ENCODE results near the gene RAB11FIP5. TPM values are rescaled to one million over a fixed set of nuclear protein-coding genes. Genes with fewer than 3 reads are reported as not detected.

The RAB11FIP5 gene
- total and polyA plus RNA-seq, 2 experiments from 2014 or later: 4.4 to 16.6 TPM

DNA sequence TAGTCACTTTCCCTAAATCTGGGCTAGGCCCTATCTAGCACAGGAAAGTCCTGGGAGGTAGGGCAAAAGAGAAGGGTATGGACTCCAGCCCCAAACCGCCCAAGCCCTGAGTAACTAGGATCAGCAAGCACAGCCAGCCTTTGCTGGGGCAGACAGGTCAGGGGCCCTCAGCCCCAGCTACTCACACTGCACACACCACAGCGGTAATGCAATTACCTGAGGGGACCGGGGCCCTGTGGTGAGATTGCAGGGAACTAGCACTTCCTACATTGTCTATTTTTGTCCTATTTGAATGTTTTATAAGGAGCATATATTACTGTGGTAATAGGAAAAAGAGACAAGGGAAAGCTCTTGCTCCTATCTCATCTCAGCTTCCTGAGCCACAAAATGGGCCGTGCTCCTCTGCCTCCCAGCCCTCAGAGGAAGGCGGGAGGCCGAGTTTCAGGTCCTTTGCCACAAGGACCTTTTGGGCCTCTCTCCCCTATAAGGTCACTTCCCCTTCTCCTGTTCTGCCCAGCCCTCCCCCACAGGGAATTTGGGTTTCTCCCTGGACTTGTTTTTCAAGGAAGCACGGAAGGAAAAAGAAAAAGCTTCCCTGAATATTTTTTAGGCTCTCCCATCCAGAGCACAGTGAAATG lies 20.5 kb downstream of the RAB11FIP5 start (continued):
- TF ChIP-seq, protein P1, sequence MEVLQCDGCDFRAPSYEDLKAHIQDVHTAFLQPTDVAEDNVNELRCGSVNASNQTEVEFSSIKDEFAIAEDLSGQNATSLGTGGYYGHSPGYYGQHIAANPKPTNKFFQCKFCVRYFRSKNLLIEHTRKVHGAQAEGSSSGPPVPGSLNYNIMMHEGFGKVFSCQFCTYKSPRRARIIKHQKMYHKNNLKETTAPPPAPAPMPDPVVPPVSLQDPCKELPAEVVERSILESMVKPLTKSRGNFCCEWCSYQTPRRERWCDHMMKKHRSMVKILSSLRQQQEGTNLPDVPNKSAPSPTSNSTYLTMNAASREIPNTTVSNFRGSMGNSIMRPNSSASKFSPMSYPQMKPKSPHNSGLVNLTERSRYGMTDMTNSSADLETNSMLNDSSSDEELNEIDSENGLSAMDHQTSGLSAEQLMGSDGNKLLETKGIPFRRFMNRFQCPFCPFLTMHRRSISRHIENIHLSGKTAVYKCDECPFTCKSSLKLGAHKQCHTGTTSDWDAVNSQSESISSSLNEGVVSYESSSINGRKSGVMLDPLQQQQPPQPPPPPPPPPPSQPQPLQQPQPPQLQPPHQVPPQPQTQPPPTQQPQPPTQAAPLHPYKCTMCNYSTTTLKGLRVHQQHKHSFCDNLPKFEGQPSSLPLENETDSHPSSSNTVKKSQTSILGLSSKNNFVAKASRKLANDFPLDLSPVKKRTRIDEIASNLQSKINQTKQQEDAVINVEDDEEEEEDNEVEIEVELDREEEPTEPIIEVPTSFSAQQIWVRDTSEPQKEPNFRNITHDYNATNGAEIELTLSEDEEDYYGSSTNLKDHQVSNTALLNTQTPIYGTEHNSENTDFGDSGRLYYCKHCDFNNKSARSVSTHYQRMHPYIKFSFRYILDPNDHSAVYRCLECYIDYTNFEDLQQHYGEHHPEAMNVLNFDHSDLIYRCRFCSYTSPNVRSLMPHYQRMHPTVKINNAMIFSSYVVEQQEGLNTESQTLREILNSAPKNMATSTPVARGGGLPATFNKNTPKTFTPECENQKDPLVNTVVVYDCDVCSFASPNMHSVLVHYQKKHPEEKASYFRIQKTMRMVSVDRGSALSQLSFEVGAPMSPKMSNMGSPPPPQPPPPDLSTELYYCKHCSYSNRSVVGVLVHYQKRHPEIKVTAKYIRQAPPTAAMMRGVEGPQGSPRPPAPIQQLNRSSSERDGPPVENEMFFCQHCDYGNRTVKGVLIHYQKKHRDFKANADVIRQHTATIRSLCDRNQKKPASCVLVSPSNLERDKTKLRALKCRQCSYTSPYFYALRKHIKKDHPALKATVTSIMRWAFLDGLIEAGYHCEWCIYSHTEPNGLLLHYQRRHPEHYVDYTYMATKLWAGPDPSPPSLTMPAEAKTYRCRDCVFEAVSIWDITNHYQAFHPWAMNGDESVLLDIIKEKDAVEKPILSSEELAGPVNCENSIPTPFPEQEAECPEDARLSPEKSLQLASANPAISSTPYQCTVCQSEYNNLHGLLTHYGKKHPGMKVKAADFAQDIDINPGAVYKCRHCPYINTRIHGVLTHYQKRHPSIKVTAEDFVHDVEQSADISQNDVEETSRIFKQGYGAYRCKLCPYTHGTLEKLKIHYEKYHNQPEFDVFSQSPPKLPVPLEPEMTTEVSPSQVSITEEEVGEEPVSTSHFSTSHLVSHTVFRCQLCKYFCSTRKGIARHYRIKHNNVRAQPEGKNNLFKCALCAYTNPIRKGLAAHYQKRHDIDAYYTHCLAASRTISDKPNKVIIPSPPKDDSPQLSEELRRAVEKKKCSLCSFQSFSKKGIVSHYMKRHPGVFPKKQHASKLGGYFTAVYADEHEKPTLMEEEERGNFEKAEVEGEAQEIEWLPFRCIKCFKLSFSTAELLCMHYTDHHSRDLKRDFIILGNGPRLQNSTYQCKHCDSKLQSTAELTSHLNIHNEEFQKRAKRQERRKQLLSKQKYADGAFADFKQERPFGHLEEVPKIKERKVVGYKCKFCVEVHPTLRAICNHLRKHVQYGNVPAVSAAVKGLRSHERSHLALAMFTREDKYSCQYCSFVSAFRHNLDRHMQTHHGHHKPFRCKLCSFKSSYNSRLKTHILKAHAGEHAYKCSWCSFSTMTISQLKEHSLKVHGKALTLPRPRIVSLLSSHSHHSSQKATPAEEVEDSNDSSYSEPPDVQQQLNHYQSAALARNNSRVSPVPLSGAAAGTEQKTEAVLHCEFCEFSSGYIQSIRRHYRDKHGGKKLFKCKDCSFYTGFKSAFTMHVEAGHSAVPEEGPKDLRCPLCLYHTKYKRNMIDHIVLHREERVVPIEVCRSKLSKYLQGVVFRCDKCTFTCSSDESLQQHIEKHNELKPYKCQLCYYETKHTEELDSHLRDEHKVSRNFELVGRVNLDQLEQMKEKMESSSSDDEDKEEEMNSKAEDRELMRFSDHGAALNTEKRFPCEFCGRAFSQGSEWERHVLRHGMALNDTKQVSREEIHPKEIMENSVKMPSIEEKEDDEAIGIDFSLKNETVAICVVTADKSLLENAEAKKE (CRISPR knock-in tag; IDR thresholded peaks at IDR 0.05): no peak
- TF ChIP-seq, protein P2, sequence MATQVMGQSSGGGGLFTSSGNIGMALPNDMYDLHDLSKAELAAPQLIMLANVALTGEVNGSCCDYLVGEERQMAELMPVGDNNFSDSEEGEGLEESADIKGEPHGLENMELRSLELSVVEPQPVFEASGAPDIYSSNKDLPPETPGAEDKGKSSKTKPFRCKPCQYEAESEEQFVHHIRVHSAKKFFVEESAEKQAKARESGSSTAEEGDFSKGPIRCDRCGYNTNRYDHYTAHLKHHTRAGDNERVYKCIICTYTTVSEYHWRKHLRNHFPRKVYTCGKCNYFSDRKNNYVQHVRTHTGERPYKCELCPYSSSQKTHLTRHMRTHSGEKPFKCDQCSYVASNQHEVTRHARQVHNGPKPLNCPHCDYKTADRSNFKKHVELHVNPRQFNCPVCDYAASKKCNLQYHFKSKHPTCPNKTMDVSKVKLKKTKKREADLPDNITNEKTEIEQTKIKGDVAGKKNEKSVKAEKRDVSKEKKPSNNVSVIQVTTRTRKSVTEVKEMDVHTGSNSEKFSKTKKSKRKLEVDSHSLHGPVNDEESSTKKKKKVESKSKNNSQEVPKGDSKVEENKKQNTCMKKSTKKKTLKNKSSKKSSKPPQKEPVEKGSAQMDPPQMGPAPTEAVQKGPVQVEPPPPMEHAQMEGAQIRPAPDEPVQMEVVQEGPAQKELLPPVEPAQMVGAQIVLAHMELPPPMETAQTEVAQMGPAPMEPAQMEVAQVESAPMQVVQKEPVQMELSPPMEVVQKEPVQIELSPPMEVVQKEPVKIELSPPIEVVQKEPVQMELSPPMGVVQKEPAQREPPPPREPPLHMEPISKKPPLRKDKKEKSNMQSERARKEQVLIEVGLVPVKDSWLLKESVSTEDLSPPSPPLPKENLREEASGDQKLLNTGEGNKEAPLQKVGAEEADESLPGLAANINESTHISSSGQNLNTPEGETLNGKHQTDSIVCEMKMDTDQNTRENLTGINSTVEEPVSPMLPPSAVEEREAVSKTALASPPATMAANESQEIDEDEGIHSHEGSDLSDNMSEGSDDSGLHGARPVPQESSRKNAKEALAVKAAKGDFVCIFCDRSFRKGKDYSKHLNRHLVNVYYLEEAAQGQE (IDR thresholded peaks at IDR 0.05; ENCODE audit: unreplicated experiment): no peak
- TF ChIP-seq, protein P3, sequence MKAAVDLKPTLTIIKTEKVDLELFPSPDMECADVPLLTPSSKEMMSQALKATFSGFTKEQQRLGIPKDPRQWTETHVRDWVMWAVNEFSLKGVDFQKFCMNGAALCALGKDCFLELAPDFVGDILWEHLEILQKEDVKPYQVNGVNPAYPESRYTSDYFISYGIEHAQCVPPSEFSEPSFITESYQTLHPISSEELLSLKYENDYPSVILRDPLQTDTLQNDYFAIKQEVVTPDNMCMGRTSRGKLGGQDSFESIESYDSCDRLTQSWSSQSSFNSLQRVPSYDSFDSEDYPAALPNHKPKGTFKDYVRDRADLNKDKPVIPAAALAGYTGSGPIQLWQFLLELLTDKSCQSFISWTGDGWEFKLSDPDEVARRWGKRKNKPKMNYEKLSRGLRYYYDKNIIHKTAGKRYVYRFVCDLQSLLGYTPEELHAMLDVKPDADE (IDR thresholded peaks at IDR 0.05): no peak
- TF ChIP-seq ZNF331 (CRISPR knock-in tag; IDR thresholded peaks at IDR 0.05; ENCODE audit: low read depth): no peak
- TF ChIP-seq CREB1 (CRISPR knock-in tag; IDR thresholded peaks at IDR 0.05; ENCODE audit: low read depth): no peak
- TF ChIP-seq NANOG (IDR thresholded peaks at IDR 0.05; ENCODE audit: borderline replicate concordance): no peak
- no peak for TF ChIP-seq JUNB (IDR thresholded peaks at IDR 0.05; ENCODE audit: unreplicated experiment)
- no peak for TF ChIP-seq STAT1 (IDR thresholded peaks at IDR 0.05; ENCODE audit: unreplicated experiment)
